HG03175 (cell line): ENCODE measurements around the gene PKHD1.
A peak's percentile ranks its signal among the peaks of the same experiment; 100 is the strongest.

Source experiments
- ATAC-seq: cut with Tn5 transposase; IDR thresholded peaks from one replicate; pipeline ENCODE4 v1.9.1; 2021; ENCODE audit warnings: mild to moderate bottlenecking, moderate library complexity; ENCODE audit not compliant: unreplicated experiment

The PKHD1 gene

GRCh38 chr6:52104979-52105378 lies 17.6 kb upstream of the PKHD1 start:
- ATAC-seq: no peak

GRCh38 chr6:52103623-52104022 lies 16.2 kb upstream of the PKHD1 start:
- ATAC-seq: no peak

- no peak for ATAC-seq
Observed at GRCh38 chr6:52102405-52102804, 15.0 kb upstream of the PKHD1 start.

GRCh38 chr6:52098721-52099120 lies 11.3 kb upstream of the PKHD1 start:
- no peak for ATAC-seq

- ATAC-seq: no peak
Observed at GRCh38 chr6:52089758-52090348, 2.4 kb upstream of the PKHD1 start.

- ATAC-seq: no peak
Observed at GRCh38 chr6:52086741-52087140, 672 bp downstream of the PKHD1 start.

GRCh38 chr6:52081237-52081636 lies 6.2 kb downstream of the PKHD1 start:
- ATAC-seq: no peak

GRCh38 chr6:52077961-52078625 lies 9.3 kb downstream of the PKHD1 start:
- no peak for ATAC-seq

- ATAC-seq: no peak
Observed at GRCh38 chr6:52077180-52077884, 10.1 kb downstream of the PKHD1 start.

- no peak for ATAC-seq
Observed at GRCh38 chr6:52076791-52077179, 10.6 kb downstream of the PKHD1 start.

- ATAC-seq: no peak
Observed at GRCh38 chr6:52074716-52075115, 12.7 kb downstream of the PKHD1 start.

GRCh38 chr6:52074155-52074554 lies 13.3 kb downstream of the PKHD1 start:
- ATAC-seq: no peak

- ATAC-seq: no peak
Observed at GRCh38 chr6:52065621-52066020, 21.8 kb downstream of the PKHD1 start.

GRCh38 chr6:52063584-52064344 lies 23.6 kb downstream of the PKHD1 start:
- ATAC-seq: peak; percentile 99

- ATAC-seq: no peak
Observed at GRCh38 chr6:52061481-52061880, 25.9 kb downstream of the PKHD1 start.

- ATAC-seq: no peak
Observed at GRCh38 chr6:52059821-52060220, 27.6 kb downstream of the PKHD1 start.

- ATAC-seq: no peak
Observed at GRCh38 chr6:52055451-52055850, 32.0 kb downstream of the PKHD1 start.

- ATAC-seq: no peak
Observed at GRCh38 chr6:52053038-52053695, 34.2 kb downstream of the PKHD1 start.

GRCh38 chr6:52050051-52050405 lies 37.4 kb downstream of the PKHD1 start:
- ATAC-seq: no peak

GRCh38 chr6:52049252-52050050 lies 38.0 kb downstream of the PKHD1 start:
- ATAC-seq: peak; percentile 56
